NCI-H82 treated with DMSO at 0.1 percent for 48 hours (cell line): ENCODE measurements around the gene CPA5.
"Not testable (repeated sequence)": the region's sequence is repeated elsewhere in the genome, so short reads cannot be mapped to it uniquely, and the experiment has no call there.

Source experiments
- DNase-seq: peaks from one replicate; lab custom pipeline; 2025; ENCODE audit not compliant: unreplicated experiment; lab: John Stamatoyannopoulos, UW

Gene CPA5

GRCh38 chr7:130358471-130358870 lies 13.9 kb downstream of the CPA5 start:
- DNase-seq: no peak

GRCh38 chr7:130359276-130359857 lies 14.8 kb downstream of the CPA5 start:
- DNase-seq: no peak

GRCh38 chr7:130360518-130360917 lies 15.9 kb downstream of the CPA5 start:
- DNase-seq: no peak

GRCh38 chr7:130361681-130362080 lies 17.1 kb downstream of the CPA5 start:
- no peak for DNase-seq

GRCh38 chr7:130362251-130362816 lies 17.7 kb downstream of the CPA5 start:
- no peak for DNase-seq

GRCh38 chr7:130363026-130363847 lies 18.6 kb downstream of the CPA5 start:
- DNase-seq: no peak

- no peak for DNase-seq
These were observed 19.8 kb downstream of the CPA5 start for GRCh38 chr7:130364451-130364850.

- no peak for DNase-seq
These were observed 20.5 kb downstream of the CPA5 start for GRCh38 chr7:130365088-130365487.

GRCh38 chr7:130365511-130366441 lies 21.2 kb downstream of the CPA5 start:
- DNase-seq: peak; percentile 32

GRCh38 chr7:130366564-130366963 lies 21.9 kb downstream of the CPA5 start:
- no peak for DNase-seq

- DNase-seq: no peak
These were observed 22.6 kb downstream of the CPA5 start for GRCh38 chr7:130367088-130367755.

- DNase-seq: no peak
These were observed 23.5 kb downstream of the CPA5 start for GRCh38 chr7:130367836-130368746.

- no peak for DNase-seq
These were observed 24.6 kb downstream of the CPA5 start for GRCh38 chr7:130369110-130369711.

- no peak for DNase-seq
These were observed 25.4 kb downstream of the CPA5 start for GRCh38 chr7:130369831-130370550.

- no peak for DNase-seq
These were observed 26.4 kb downstream of the CPA5 start for GRCh38 chr7:130371046-130371445.

GRCh38 chr7:130372402-130373165 lies 28.0 kb downstream of the CPA5 start:
- no peak for DNase-seq

- DNase-seq: no peak
These were observed 29.9 kb downstream of the CPA5 start for GRCh38 chr7:130374507-130374906.

GRCh38 chr7:130376461-130376860 lies 31.8 kb downstream of the CPA5 start:
- not testable (repeated sequence) for DNase-seq
